Measurements from ENCODE around the gene TMIGD1. TPM values are rescaled to one million over a fixed set of nuclear protein-coding genes. Genes with fewer than 3 reads are reported as not detected.

TMIGD1 gene
- total RNA-seq, 2 donors from 2014 or later = not detected

DNA sequence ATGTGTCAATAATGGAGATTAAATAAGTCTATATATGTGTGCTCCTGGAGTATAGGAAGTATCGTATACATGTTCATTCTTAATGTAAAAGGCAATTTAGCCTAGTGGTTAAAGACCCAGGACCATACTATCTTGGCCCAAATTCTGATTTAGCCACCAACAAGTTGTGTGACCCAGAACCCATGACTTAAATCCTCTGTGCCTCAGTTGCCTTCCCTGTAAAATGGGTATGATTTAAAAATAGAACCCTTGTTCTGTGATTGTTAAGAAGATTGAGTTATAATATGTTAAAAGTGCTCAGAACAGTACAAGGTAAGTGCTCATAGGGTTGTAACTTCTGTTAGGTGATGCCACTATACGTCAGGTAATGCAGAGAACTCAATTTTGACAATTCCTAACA is 23.3 kb downstream of the TMIGD1 start:
- Histone ChIP-seq H3K4me1 (ENCODE audit: control insufficient read depth in 1 of 2, low read depth in 2 of 2) (no peaks in the 10 kb centered on the region), H3K27me3 (replicated peaks; ENCODE audit: insufficient read depth) (no peaks in the 10 kb centered on the region), H3K36me3 (no peaks in the 10 kb centered on the region), H3K27ac (no peak overlapping the region), H3K9me3 (no peaks in the 10 kb centered on the region), H3K4me3 (no peak overlapping the region)
- ATAC-seq (ENCODE audit: insufficient number of reproducible peaks, low FRiP score, low read depth) (no peak), DNase-seq (ENCODE audit: low spot score) (no peak)
- no peak for TF ChIP-seq CTCF (IDR thresholded peaks at IDR 0.05)

- ATAC-seq (ENCODE audit: insufficient number of reproducible peaks, low FRiP score, low read depth) (no peak), DNase-seq (ENCODE audit: low spot score) (no peak)
- H3K4me1 ChIP-seq (ENCODE audit: control insufficient read depth in 1 of 2, low read depth in 2 of 2) = no peaks in the 10 kb centered on the region
- TF ChIP-seq CTCF (IDR thresholded peaks at IDR 0.05) = no peak
- H3K4me3 ChIP-seq = no peak overlapping the region
- no peak overlapping the region for H3K27ac ChIP-seq
- no peaks in the 10 kb centered on the region for H3K36me3 ChIP-seq
- no peaks in the 10 kb centered on the region for H3K27me3 ChIP-seq (replicated peaks; ENCODE audit: insufficient read depth)
- no peaks in the 10 kb centered on the region for H3K9me3 ChIP-seq
These were observed 24.3 kb downstream of the TMIGD1 start for GRCh38 chr17:30309591-30309990.

DNA sequence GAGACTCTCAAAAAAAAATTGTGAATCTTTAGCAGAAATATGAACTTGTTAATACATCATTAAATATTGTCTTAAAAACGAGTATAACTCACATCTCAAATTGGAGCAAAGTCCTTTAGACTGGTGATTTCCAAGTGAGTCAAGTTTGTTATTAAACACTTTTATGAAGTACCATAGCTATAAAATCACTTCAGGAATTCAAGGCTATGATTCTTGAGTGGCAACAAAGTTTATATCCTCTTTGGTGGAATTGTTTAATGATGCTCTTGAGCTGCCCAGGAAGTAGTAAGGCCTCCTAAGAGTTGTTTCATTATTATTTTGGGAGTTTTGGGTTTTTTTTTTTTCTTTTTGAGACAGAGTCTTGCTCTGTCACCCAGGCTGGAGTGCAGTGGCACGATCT is 25.5 kb downstream of the TMIGD1 start:
- no peak overlapping the region for H3K27ac ChIP-seq
- H3K27me3 ChIP-seq (replicated peaks; ENCODE audit: insufficient read depth) = no peaks in the 10 kb centered on the region
- no peaks in the 10 kb centered on the region for H3K4me1 ChIP-seq (ENCODE audit: control insufficient read depth in 1 of 2, low read depth in 2 of 2)
- no peak for ATAC-seq (ENCODE audit: insufficient number of reproducible peaks, low FRiP score, low read depth)
- H3K9me3 ChIP-seq = no peaks in the 10 kb centered on the region
- no peaks in the 10 kb centered on the region for H3K36me3 ChIP-seq
- TF ChIP-seq CTCF (IDR thresholded peaks at IDR 0.05) = no peak
- H3K4me3 ChIP-seq = no peak overlapping the region
- no peak for DNase-seq (ENCODE audit: low spot score)

DNA sequence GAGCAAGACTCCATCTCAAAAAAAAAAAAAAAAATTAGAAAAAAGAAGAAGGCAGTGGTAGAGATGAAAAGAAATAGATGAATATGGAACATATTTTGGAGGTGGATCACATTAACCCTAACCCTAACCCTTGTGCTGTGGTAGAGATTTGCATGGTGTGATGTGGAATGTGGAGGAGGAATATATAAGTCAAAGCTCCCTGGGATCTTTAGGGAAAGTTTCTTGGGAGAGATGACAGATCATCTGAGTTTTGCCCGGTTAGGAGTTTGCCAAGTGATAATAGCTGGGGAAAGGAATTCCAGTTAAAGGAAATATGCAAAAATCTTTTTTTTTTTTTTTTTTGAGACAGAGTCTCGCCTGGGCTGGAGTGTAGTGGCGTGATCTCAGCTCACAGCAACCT is 29.1 kb downstream of the TMIGD1 start:
- no peak for TF ChIP-seq CTCF (IDR thresholded peaks at IDR 0.05)
- H3K9me3 ChIP-seq = no peaks in the 10 kb centered on the region
- H3K36me3 ChIP-seq = no peaks in the 10 kb centered on the region
- DNase-seq (ENCODE audit: low spot score) (no peak), ATAC-seq (ENCODE audit: insufficient number of reproducible peaks, low FRiP score, low read depth) (no peak)
- no peak overlapping the region for H3K27ac ChIP-seq
- no peaks in the 10 kb centered on the region for H3K27me3 ChIP-seq (replicated peaks; ENCODE audit: insufficient read depth)
- H3K4me3 ChIP-seq = no peak overlapping the region
- H3K4me1 ChIP-seq (ENCODE audit: control insufficient read depth in 1 of 2, low read depth in 2 of 2) = no peaks in the 10 kb centered on the region

- no peaks in the 10 kb centered on the region for H3K36me3 ChIP-seq
- TF ChIP-seq CTCF (IDR thresholded peaks at IDR 0.05) = no peak
- no peaks in the 10 kb centered on the region for H3K4me1 ChIP-seq (ENCODE audit: control insufficient read depth in 1 of 2, low read depth in 2 of 2)
- H3K9me3 ChIP-seq = no peaks in the 10 kb centered on the region
- ATAC-seq (ENCODE audit: insufficient number of reproducible peaks, low FRiP score, low read depth) = no peak
- H3K27ac ChIP-seq = no peak overlapping the region
- H3K27me3 ChIP-seq (replicated peaks; ENCODE audit: insufficient read depth) = no peaks in the 10 kb centered on the region
- H3K4me3 ChIP-seq = no peak overlapping the region
- no peak for DNase-seq (ENCODE audit: low spot score)
These were observed 31.6 kb downstream of the TMIGD1 start for GRCh38 chr17:30302241-30302640.

Data from thoracic aorta (tissue), 2 donors.